ENCODE results near the gene PRCP.
"Not testable (repeated sequence)": the region's sequence is repeated elsewhere in the genome, so short reads cannot be mapped to it uniquely, and the experiment has no call there.

Gene PRCP

GRCh38 chr11:82855616-82856015, 44.6 kb downstream of the PRCP start:
- Histone ChIP-seq H3K79me2 (ENCODE audit: control insufficient read depth, insufficient read depth, low read length, poor library complexity) (no peaks in the 10 kb centered on the region), H3K18ac (ENCODE audit: low read length) (no peak overlapping the region), H4K91ac (ENCODE audit: low read depth, low read length) (no peak overlapping the region), H4K8ac (ENCODE audit: low read depth, low read length) (no peak overlapping the region), H3K4me1 (ENCODE audit: control insufficient read depth in 1 of 2, insufficient read depth in 2 of 2, low read length in 2 of 2) (no peaks in the 10 kb centered on the region), H2AFZ (ENCODE audit: insufficient read depth, low read length, poor library complexity) (no peak overlapping the region), H3K79me1 (ENCODE audit: low read length) (no peaks in the 10 kb centered on the region), H3K14ac (ENCODE audit: low read length) (no peak overlapping the region), H2AK5ac (ENCODE audit: low read length) (no peak overlapping the region), H2BK120ac (ENCODE audit: insufficient read depth, low read length, poor library complexity) (no peak overlapping the region), H2BK5ac (ENCODE audit: low read depth, low read length, poor library complexity) (no peak overlapping the region), H3K4me3 (ENCODE audit: low read depth, low read length) (no peak overlapping the region), H3K27ac (ENCODE audit: low read depth, low read length) (no peak overlapping the region), H3K27me3 (ENCODE audit: insufficient read depth, low read length) (no peaks in the 10 kb centered on the region), H3K23ac (ENCODE audit: low read length) (no peak overlapping the region), H3K9me3 (ENCODE audit: insufficient read depth, low read depth, low read length) (no peaks in the 10 kb centered on the region), H3K36me3 (ENCODE audit: control insufficient read depth in 1 of 2, insufficient read depth in 2 of 2, low read length in 2 of 2) (no peaks in the 10 kb centered on the region), H3K4ac (ENCODE audit: low read depth, low read length) (no peak overlapping the region), H2BK12ac (ENCODE audit: low read length) (no peak overlapping the region), H4K12ac (ENCODE audit: low read depth, low read length) (no peak overlapping the region), H3K9ac (ENCODE audit: low read length) (no peak overlapping the region), H3K4me2 (ENCODE audit: low read length) (no peak overlapping the region)
- DNase-seq: no peak
- no CpG with 5 or more reads among the region's 2 CpGs for WGBS (ENCODE audit: extremely low coverage, insufficient coverage, insufficient read length)

- H2AK5ac ChIP-seq (ENCODE audit: low read length); H3K27ac ChIP-seq (ENCODE audit: low read depth, low read length); DNase-seq; H4K12ac ChIP-seq (ENCODE audit: low read depth, low read length); H3K27me3 ChIP-seq (ENCODE audit: insufficient read depth, low read length); H3K4ac ChIP-seq (ENCODE audit: low read depth, low read length); H4K91ac ChIP-seq (ENCODE audit: low read depth, low read length); H3K4me2 ChIP-seq (ENCODE audit: low read length); H3K4me1 ChIP-seq (ENCODE audit: control insufficient read depth in 1 of 2, insufficient read depth in 2 of 2, low read length in 2 of 2); H4K8ac ChIP-seq (ENCODE audit: low read depth, low read length); H2BK12ac ChIP-seq (ENCODE audit: low read length); H3K9me3 ChIP-seq (ENCODE audit: insufficient read depth, low read depth, low read length); H3K79me1 ChIP-seq (ENCODE audit: low read length); H2BK5ac ChIP-seq (ENCODE audit: low read depth, low read length, poor library complexity); H3K18ac ChIP-seq (ENCODE audit: low read length); H2AFZ ChIP-seq (ENCODE audit: insufficient read depth, low read length, poor library complexity); H3K79me2 ChIP-seq (ENCODE audit: control insufficient read depth, insufficient read depth, low read length, poor library complexity); H3K14ac ChIP-seq (ENCODE audit: low read length); H3K9ac ChIP-seq (ENCODE audit: low read length); H3K4me3 ChIP-seq (ENCODE audit: low read depth, low read length); H3K36me3 ChIP-seq (ENCODE audit: control insufficient read depth in 1 of 2, insufficient read depth in 2 of 2, low read length in 2 of 2); H2BK120ac ChIP-seq (ENCODE audit: insufficient read depth, low read length, poor library complexity); H3K23ac ChIP-seq (ENCODE audit: low read length): not testable (repeated sequence)
- no CpG with 5 or more reads among the region's 1 CpG for WGBS (ENCODE audit: extremely low coverage, insufficient coverage, insufficient read length)
These were observed 45.3 kb downstream of the PRCP start for GRCh38 chr11:82854916-82855315.

GRCh38 chr11:82854242-82854641, 46.0 kb downstream of the PRCP start:
- Histone ChIP-seq H4K12ac (ENCODE audit: low read depth, low read length) (no peak overlapping the region), H3K9me3 (ENCODE audit: insufficient read depth, low read depth, low read length) (no peaks in the 10 kb centered on the region), H3K27ac (ENCODE audit: low read depth, low read length) (no peak overlapping the region), H2AK5ac (ENCODE audit: low read length) (no peak overlapping the region), H2BK5ac (ENCODE audit: low read depth, low read length, poor library complexity) (no peak overlapping the region), H3K18ac (ENCODE audit: low read length) (no peak overlapping the region), H2AFZ (ENCODE audit: insufficient read depth, low read length, poor library complexity) (no peak overlapping the region), H3K4me2 (ENCODE audit: low read length) (no peak overlapping the region), H3K23ac (ENCODE audit: low read length) (no peak overlapping the region), H2BK120ac (ENCODE audit: insufficient read depth, low read length, poor library complexity) (no peak overlapping the region), H4K8ac (ENCODE audit: low read depth, low read length) (no peak overlapping the region), H3K4me1 (ENCODE audit: control insufficient read depth in 1 of 2, insufficient read depth in 2 of 2, low read length in 2 of 2) (no peaks in the 10 kb centered on the region), H3K4me3 (ENCODE audit: low read depth, low read length) (no peak overlapping the region), H3K27me3 (ENCODE audit: insufficient read depth, low read length) (no peaks in the 10 kb centered on the region), H3K79me2 (ENCODE audit: control insufficient read depth, insufficient read depth, low read length, poor library complexity) (no peaks in the 10 kb centered on the region), H4K91ac (ENCODE audit: low read depth, low read length) (no peak overlapping the region), H3K4ac (ENCODE audit: low read depth, low read length) (no peak overlapping the region), H3K36me3 (ENCODE audit: control insufficient read depth in 1 of 2, insufficient read depth in 2 of 2, low read length in 2 of 2) (no peaks in the 10 kb centered on the region), H2BK12ac (ENCODE audit: low read length) (no peak overlapping the region), H3K9ac (ENCODE audit: low read length) (no peak overlapping the region), H3K79me1 (ENCODE audit: low read length) (no peaks in the 10 kb centered on the region), H3K14ac (ENCODE audit: low read length) (no peak overlapping the region)
- no peak for DNase-seq

- Histone ChIP-seq H3K4me1 (ENCODE audit: control insufficient read depth in 1 of 2, insufficient read depth in 2 of 2, low read length in 2 of 2) (no peaks in the 10 kb centered on the region), H3K18ac (ENCODE audit: low read length) (no peak overlapping the region), H4K91ac (ENCODE audit: low read depth, low read length) (no peak overlapping the region), H2AK5ac (ENCODE audit: low read length) (no peak overlapping the region), H3K9me3 (ENCODE audit: insufficient read depth, low read depth, low read length) (no peaks in the 10 kb centered on the region), H3K23ac (ENCODE audit: low read length) (no peak overlapping the region), H2BK120ac (ENCODE audit: insufficient read depth, low read length, poor library complexity) (no peak overlapping the region), H4K12ac (ENCODE audit: low read depth, low read length) (no peak overlapping the region), H2AFZ (ENCODE audit: insufficient read depth, low read length, poor library complexity) (no peak overlapping the region), H3K79me2 (ENCODE audit: control insufficient read depth, insufficient read depth, low read length, poor library complexity) (no peaks in the 10 kb centered on the region), H3K14ac (ENCODE audit: low read length) (no peak overlapping the region), H3K27ac (ENCODE audit: low read depth, low read length) (no peak overlapping the region), H3K9ac (ENCODE audit: low read length) (no peak overlapping the region), H4K8ac (ENCODE audit: low read depth, low read length) (no peak overlapping the region), H2BK12ac (ENCODE audit: low read length) (no peak overlapping the region), H2BK5ac (ENCODE audit: low read depth, low read length, poor library complexity) (no peak overlapping the region), H3K79me1 (ENCODE audit: low read length) (no peaks in the 10 kb centered on the region), H3K4me2 (ENCODE audit: low read length) (no peak overlapping the region), H3K36me3 (ENCODE audit: control insufficient read depth in 1 of 2, insufficient read depth in 2 of 2, low read length in 2 of 2) (no peaks in the 10 kb centered on the region), H3K4me3 (ENCODE audit: low read depth, low read length) (no peak overlapping the region), H3K27me3 (ENCODE audit: insufficient read depth, low read length) (no peaks in the 10 kb centered on the region), H3K4ac (ENCODE audit: low read depth, low read length) (no peak overlapping the region)
- DNase-seq: no peak
These were observed 51.4 kb downstream of the PRCP start for GRCh38 chr11:82848829-82849228.

All from trophoblast cell (in vitro differentiated cells and primary cell).